ENCODE data around the gene CCL5. TPM values are rescaled to one million over a fixed set of nuclear protein-coding genes. Genes with fewer than 3 reads are reported as not detected.

The CCL5 gene
- total RNA-seq, 1 donor from 2014 or later: 28.9 TPM

- intact Hi-C loops (cut with micrococcal nuclease): loop anchor here (5.0 kb wide), 1 partner anchor 45 kb away; no protein-coding TSS in a partner anchor
- no peaks in the 10 kb centered on the region for H3K9me3 Mint-ChIP-seq
- no peak for DNase-seq (ENCODE audit: low spot score)
- H3K27ac Mint-ChIP-seq: no peak overlapping the region
- peaks cover 68% of the 10 kb centered on the region for H3K36me3 Mint-ChIP-seq (ENCODE audit: low read depth)
- no peak overlapping the region for H3K4me3 Mint-ChIP-seq (ENCODE audit: low read depth)
- peaks cover 7% of the 10 kb centered on the region for H3K4me1 Mint-ChIP-seq (ENCODE audit: low read depth)
- H3K27me3 Mint-ChIP-seq (ENCODE audit: low read depth): no peaks in the 10 kb centered on the region
Observed at GRCh38 chr17:35847006-35847405, 33.2 kb downstream of the CCL5 start.

DNA sequence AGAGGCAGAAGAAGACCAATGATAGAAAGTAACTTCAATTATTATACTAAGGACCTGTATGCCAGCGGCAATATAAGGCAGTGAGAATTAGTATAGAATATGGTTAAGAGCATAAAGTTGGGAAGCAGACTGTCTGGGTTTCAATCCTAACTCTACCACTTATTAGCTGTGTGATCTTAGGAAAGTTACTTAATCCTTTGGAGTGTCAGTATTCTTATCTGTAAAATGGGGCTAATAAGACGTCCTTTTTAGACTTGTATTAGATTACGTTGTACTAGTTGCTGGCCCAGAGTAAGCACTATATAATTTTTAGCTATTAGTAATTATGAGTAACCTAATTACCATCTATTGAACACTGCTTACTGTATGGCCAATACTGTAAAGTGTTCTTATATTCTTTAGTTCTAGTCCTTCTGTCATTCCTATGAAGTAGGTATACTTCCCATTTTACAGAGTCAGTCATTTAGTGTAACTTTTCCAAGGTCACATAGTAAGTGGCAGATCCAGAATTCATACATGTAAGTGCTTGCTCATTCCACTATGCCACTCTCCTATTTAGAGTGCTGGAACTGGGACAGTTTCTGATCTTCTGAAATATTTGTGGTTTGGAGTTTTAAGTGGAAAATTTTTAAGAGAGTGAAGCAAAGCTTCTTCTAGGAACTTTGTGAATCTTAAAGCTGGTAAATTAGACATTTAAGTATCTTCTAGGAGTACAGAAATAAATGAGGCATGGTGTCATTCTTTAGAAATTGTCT, 33.9 kb downstream of the CCL5 start:
- DNase-seq (ENCODE audit: low spot score): no peak
- Mint-ChIP-seq H3K4me3 (ENCODE audit: low read depth) (no peak overlapping the region), H3K4me1 (ENCODE audit: low read depth) (peaks cover 7% of the 10 kb centered on the region), H3K9me3 (no peaks in the 10 kb centered on the region), H3K27me3 (ENCODE audit: low read depth) (no peaks in the 10 kb centered on the region), H3K27ac (no peak overlapping the region), H3K36me3 (ENCODE audit: low read depth) (peaks cover 72% of the 10 kb centered on the region)
- intact Hi-C loops (cut with micrococcal nuclease): loop anchor here (5.0 kb wide), 1 partner anchor 46 kb away; no protein-coding TSS in a partner anchor

GRCh38 chr17:35844547-35844946, 35.6 kb downstream of the CCL5 start:
- no peak overlapping the region for H3K4me3 Mint-ChIP-seq (ENCODE audit: low read depth)
- no peak for DNase-seq (ENCODE audit: low spot score)
- no peak overlapping the region for H3K27ac Mint-ChIP-seq
- intact Hi-C loops (cut with micrococcal nuclease): no loop called here
- H3K4me1 Mint-ChIP-seq (ENCODE audit: low read depth): peaks cover 5% of the 10 kb centered on the region
- H3K36me3 Mint-ChIP-seq (ENCODE audit: low read depth): peaks cover 74% of the 10 kb centered on the region
- no peaks in the 10 kb centered on the region for H3K27me3 Mint-ChIP-seq (ENCODE audit: low read depth)
- no peaks in the 10 kb centered on the region for H3K9me3 Mint-ChIP-seq

- H3K4me3 Mint-ChIP-seq (ENCODE audit: low read depth): no peak overlapping the region
- H3K36me3 Mint-ChIP-seq (ENCODE audit: low read depth): peaks cover 72% of the 10 kb centered on the region
- intact Hi-C loops (cut with micrococcal nuclease): no loop called here
- no peaks in the 10 kb centered on the region for H3K27me3 Mint-ChIP-seq (ENCODE audit: low read depth)
- no peaks in the 10 kb centered on the region for H3K9me3 Mint-ChIP-seq
- no peak for DNase-seq (ENCODE audit: low spot score)
- peaks cover 5% of the 10 kb centered on the region for H3K4me1 Mint-ChIP-seq (ENCODE audit: low read depth)
- H3K27ac Mint-ChIP-seq: no peak overlapping the region
Observed at GRCh38 chr17:35843698-35844097, 36.5 kb downstream of the CCL5 start.

GRCh38 chr17:35842239-35842638, 37.9 kb downstream of the CCL5 start:
- Mint-ChIP-seq H3K36me3 (ENCODE audit: low read depth) (peaks cover 67% of the 10 kb centered on the region), H3K4me1 (ENCODE audit: low read depth) (peaks cover 5% of the 10 kb centered on the region), H3K4me3 (ENCODE audit: low read depth) (no peak overlapping the region), H3K27ac (no peak overlapping the region), H3K27me3 (ENCODE audit: low read depth) (no peaks in the 10 kb centered on the region), H3K9me3 (no peaks in the 10 kb centered on the region)
- intact Hi-C loops (cut with micrococcal nuclease): no loop called here
- DNase-seq (ENCODE audit: low spot score): no peak

DNA sequence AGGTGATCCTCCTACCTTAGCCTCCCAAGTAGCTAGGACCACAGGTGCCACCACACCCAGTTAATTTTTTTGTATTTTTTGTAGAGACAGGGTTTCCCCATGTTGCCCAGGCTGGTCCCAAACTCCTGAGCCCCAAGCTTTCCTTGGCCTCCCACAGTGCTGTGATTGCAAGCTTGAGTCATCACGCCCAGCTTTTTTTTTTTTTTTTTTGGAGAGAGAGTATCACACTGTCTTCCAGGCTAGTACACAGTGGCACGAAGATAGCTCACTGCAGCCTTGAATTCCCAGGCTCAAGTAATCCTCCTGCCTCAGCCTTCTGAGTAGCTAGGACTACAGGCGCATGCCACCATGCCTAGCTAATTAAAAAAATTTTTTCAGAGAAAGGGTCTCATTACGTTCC, 38.7 kb downstream of the CCL5 start:
- H3K27ac Mint-ChIP-seq: no peak overlapping the region
- H3K4me3 Mint-ChIP-seq (ENCODE audit: low read depth): no peak overlapping the region
- H3K27me3 Mint-ChIP-seq (ENCODE audit: low read depth): no peaks in the 10 kb centered on the region
- H3K36me3 Mint-ChIP-seq (ENCODE audit: low read depth): peaks cover 67% of the 10 kb centered on the region
- H3K4me1 Mint-ChIP-seq (ENCODE audit: low read depth): peaks cover 5% of the 10 kb centered on the region
- no peak for DNase-seq (ENCODE audit: low spot score)
- intact Hi-C loops (cut with micrococcal nuclease): no loop called here
- no peaks in the 10 kb centered on the region for H3K9me3 Mint-ChIP-seq

DNA sequence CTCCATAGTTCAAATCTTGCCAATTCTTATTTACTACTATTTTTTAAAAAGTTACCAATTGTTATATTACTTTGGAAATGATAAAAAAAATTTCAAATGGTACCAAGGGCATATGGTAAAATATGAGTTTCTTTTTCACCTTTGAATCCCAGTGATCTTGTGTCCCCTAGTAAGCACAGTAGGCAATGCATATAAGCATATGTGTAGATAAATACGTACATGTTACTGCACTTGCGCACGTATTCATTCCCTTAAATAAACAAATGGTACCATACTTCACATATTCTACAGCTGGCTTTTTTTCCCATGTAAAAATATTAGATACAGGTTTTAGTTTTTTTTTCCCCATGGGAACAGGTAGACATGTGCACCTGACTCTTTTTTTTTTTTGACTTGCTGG, 39.1 kb downstream of the CCL5 start:
- peaks cover 5% of the 10 kb centered on the region for H3K4me1 Mint-ChIP-seq (ENCODE audit: low read depth)
- H3K9me3 Mint-ChIP-seq: no peaks in the 10 kb centered on the region
- H3K27ac Mint-ChIP-seq: no peak overlapping the region
- no peaks in the 10 kb centered on the region for H3K27me3 Mint-ChIP-seq (ENCODE audit: low read depth)
- intact Hi-C loops (cut with micrococcal nuclease): no loop called here
- no peak for DNase-seq (ENCODE audit: low spot score)
- no peak overlapping the region for H3K4me3 Mint-ChIP-seq (ENCODE audit: low read depth)
- H3K36me3 Mint-ChIP-seq (ENCODE audit: low read depth): peaks cover 67% of the 10 kb centered on the region

GRCh38 chr17:35825206-35825605, 55.0 kb downstream of the CCL5 start:
- intact Hi-C loops (cut with micrococcal nuclease): no loop called here
- no peak overlapping the region for H3K27ac Mint-ChIP-seq
- H3K9me3 Mint-ChIP-seq: no peaks in the 10 kb centered on the region
- DNase-seq (ENCODE audit: low spot score): no peak
- H3K4me1 Mint-ChIP-seq (ENCODE audit: low read depth): peaks cover 4% of the 10 kb centered on the region
- H3K27me3 Mint-ChIP-seq (ENCODE audit: low read depth): no peaks in the 10 kb centered on the region
- no peak overlapping the region for H3K4me3 Mint-ChIP-seq (ENCODE audit: low read depth)
- H3K36me3 Mint-ChIP-seq (ENCODE audit: low read depth): peaks cover 74% of the 10 kb centered on the region

Other genes starting within 250 kb of the CCL5 start
- gene RASL10B, start 148.7 kb downstream of the CCL5 start, total RNA-seq: 0.94 and 1.2 TPM in 2 replicates
- gene GAS2L2, start 127.1 kb downstream of the CCL5 start, total RNA-seq: not detected in 2 replicates
- not detected in 2 replicates for gene C17orf50, start 119.5 kb downstream of the CCL5 start, total RNA-seq
- not detected in 2 replicates for gene MMP28, start 84.7 kb downstream of the CCL5 start, total RNA-seq
- 315 and 321 TPM in 2 replicates for gene TAF15, start 70.9 kb downstream of the CCL5 start, total RNA-seq
- 0.14 and 0.16 TPM in 2 replicates for gene HEATR9, start 11.5 kb downstream of the CCL5 start, total RNA-seq
- gene RDM1, start 50.4 kb upstream of the CCL5 start, total RNA-seq: 4.5 and 5.3 TPM in 2 replicates
- gene LYZL6, start 63.4 kb upstream of the CCL5 start, total RNA-seq: not detected in 2 replicates
- not detected in 2 replicates for gene CCL16, start 101.1 kb upstream of the CCL5 start, total RNA-seq
- not detected in 2 replicates for gene CCL14, start 106.4 kb upstream of the CCL5 start, total RNA-seq
- gene CCL15, start 121.2 kb upstream of the CCL5 start, total RNA-seq: not detected in 2 replicates
- not detected in 2 replicates for gene CCL23, start 137.6 kb upstream of the CCL5 start, total RNA-seq
- gene CCL18, start 183.9 kb upstream of the CCL5 start, total RNA-seq: not detected in 2 replicates
- 218 and 222 TPM in 2 replicates for gene CCL3, start 209.8 kb upstream of the CCL5 start, total RNA-seq
- 136 and 150 TPM in 2 replicates for gene CCL4, start 223.5 kb upstream of the CCL5 start, total RNA-seq

All from activated T-helper 2 cell treated with anti-CD3 and anti-CD28 coated beads, Interferon-gamma antibody, Interleukin-2, Interleukin-4, amounts not matched to agents 10 μg/mL and 5 μg/mL and 100 μg/mL, durations not matched to agents 14 hours and 24 hours and 36 hours (primary cell).